ENCODE data around the gene NBEA.

GRCh38 chr13:35143123-35143522 lies 201.1 kb downstream of the NBEA start:
- TF ChIP-seq, protein P1, sequence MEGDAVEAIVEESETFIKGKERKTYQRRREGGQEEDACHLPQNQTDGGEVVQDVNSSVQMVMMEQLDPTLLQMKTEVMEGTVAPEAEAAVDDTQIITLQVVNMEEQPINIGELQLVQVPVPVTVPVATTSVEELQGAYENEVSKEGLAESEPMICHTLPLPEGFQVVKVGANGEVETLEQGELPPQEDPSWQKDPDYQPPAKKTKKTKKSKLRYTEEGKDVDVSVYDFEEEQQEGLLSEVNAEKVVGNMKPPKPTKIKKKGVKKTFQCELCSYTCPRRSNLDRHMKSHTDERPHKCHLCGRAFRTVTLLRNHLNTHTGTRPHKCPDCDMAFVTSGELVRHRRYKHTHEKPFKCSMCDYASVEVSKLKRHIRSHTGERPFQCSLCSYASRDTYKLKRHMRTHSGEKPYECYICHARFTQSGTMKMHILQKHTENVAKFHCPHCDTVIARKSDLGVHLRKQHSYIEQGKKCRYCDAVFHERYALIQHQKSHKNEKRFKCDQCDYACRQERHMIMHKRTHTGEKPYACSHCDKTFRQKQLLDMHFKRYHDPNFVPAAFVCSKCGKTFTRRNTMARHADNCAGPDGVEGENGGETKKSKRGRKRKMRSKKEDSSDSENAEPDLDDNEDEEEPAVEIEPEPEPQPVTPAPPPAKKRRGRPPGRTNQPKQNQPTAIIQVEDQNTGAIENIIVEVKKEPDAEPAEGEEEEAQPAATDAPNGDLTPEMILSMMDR (IDR thresholded peaks at IDR 0.05), result no peak
- TF ChIP-seq, protein P2, sequence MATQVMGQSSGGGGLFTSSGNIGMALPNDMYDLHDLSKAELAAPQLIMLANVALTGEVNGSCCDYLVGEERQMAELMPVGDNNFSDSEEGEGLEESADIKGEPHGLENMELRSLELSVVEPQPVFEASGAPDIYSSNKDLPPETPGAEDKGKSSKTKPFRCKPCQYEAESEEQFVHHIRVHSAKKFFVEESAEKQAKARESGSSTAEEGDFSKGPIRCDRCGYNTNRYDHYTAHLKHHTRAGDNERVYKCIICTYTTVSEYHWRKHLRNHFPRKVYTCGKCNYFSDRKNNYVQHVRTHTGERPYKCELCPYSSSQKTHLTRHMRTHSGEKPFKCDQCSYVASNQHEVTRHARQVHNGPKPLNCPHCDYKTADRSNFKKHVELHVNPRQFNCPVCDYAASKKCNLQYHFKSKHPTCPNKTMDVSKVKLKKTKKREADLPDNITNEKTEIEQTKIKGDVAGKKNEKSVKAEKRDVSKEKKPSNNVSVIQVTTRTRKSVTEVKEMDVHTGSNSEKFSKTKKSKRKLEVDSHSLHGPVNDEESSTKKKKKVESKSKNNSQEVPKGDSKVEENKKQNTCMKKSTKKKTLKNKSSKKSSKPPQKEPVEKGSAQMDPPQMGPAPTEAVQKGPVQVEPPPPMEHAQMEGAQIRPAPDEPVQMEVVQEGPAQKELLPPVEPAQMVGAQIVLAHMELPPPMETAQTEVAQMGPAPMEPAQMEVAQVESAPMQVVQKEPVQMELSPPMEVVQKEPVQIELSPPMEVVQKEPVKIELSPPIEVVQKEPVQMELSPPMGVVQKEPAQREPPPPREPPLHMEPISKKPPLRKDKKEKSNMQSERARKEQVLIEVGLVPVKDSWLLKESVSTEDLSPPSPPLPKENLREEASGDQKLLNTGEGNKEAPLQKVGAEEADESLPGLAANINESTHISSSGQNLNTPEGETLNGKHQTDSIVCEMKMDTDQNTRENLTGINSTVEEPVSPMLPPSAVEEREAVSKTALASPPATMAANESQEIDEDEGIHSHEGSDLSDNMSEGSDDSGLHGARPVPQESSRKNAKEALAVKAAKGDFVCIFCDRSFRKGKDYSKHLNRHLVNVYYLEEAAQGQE (IDR thresholded peaks at IDR 0.05; ENCODE audit: insufficient read depth in 1 of 2, low read depth in 2 of 2, low read length in 1 of 2), result no peak
- TF ChIP-seq SIN3A (IDR thresholded peaks at IDR 0.05; ENCODE audit: borderline replicate concordance, insufficient read depth, low read depth, low read length), result no peak
- no peak for TF ChIP-seq POLR2AphosphoS5 (IDR thresholded peaks at IDR 0.05; ENCODE audit: low read depth, low read length)
